GM23338 (cell line): ENCODE measurements around the gene AOC3. TPM values are rescaled to one million over a fixed set of nuclear protein-coding genes. Genes with fewer than 3 reads are reported as not detected.

ENCODE experiments used
- ATAC-seq: fragments of 200-7000 bp; cut with Tn5 transposase; 3 replicates; pipeline ENCODE4 v1.9.1; 2020
- DNase-seq: peaks from one replicate; pipeline ENCODE4 v3.0.0-alpha.2; 2015; ENCODE audit warnings: low spot score
- H2AFZ ChIP-seq: fragments of 200-600 bp; sonication (generic); 2 replicates; pipeline ENCODE4 v1.8.0; 2016; ENCODE audit warnings: antibody characterized with exemption, mild to moderate bottlenecking, moderate library complexity
- H3F3A ChIP-seq: fragments of 200-600 bp; sonication (generic); replicated peaks from 2 replicates; pipeline ENCODE4 v1.8.0; 2017; ENCODE audit warnings: antibody characterized with exemption, mixed run types, low read depth
- H3K27ac ChIP-seq: fragments of 200-600 bp; sonication (generic); 2 replicates; pipeline ENCODE4 v1.6.1; 2016; ENCODE audit warnings: low read depth
- H3K27me3 ChIP-seq: fragments of 200-600 bp; sonication (generic); 2 replicates; pipeline ENCODE4 v1.8.0; 2016; ENCODE audit warnings: mild to moderate bottlenecking, mixed run types, moderate library complexity; ENCODE audit not compliant: insufficient read depth
- H3K36me3 ChIP-seq: fragments of 200-600 bp; sonication (generic); 2 replicates; pipeline ENCODE4 v1.8.0; 2016; ENCODE audit warnings: mild to moderate bottlenecking; ENCODE audit not compliant: insufficient read depth
- H3K4me1 ChIP-seq: fragments of 200-600 bp; sonication (generic); 2 replicates; pipeline ENCODE4 v1.8.0; 2016; ENCODE audit warnings: mild to moderate bottlenecking, moderate library complexity; ENCODE audit not compliant: insufficient read depth
- H3K4me2 ChIP-seq: fragments of 200-600 bp; sonication (generic); 2 replicates; pipeline ENCODE4 v1.7.1; 2017; ENCODE audit warnings: mixed run types
- H3K4me3 ChIP-seq: fragments of 200-600 bp; sonication (generic); 2 replicates; pipeline ENCODE4 v1.6.1; 2016; ENCODE audit warnings: mixed run types
- H3K79me2 ChIP-seq: fragments of 200-600 bp; sonication (generic); replicated peaks from 2 replicates; pipeline ENCODE4 v1.8.0; 2017; ENCODE audit warnings: mild to moderate bottlenecking; ENCODE audit not compliant: insufficient read depth
- H3K9me2 ChIP-seq: fragments of 200-600 bp; sonication (generic); 2 replicates; pipeline ENCODE4 v1.8.0; 2017; ENCODE audit not compliant: insufficient read depth
- H4K20me1 ChIP-seq: fragments of 200-600 bp; sonication (generic); replicated peaks from 2 replicates; pipeline ENCODE4 v1.8.0; 2017; ENCODE audit warnings: mild to moderate bottlenecking; ENCODE audit not compliant: insufficient read depth
- H3K27ac Mint-ChIP-seq: 2 replicates; pipeline ENCODE4 v1.8.0; 2020; ENCODE audit warnings: inconsistent platforms, mild to moderate bottlenecking, moderate library complexity, mixed read lengths
- H3K27me3 Mint-ChIP-seq: 3 replicates; pipeline ENCODE4 v1.8.0; 2022; ENCODE audit warnings: low read depth, mild to moderate bottlenecking, moderate library complexity, mixed read lengths, inconsistent platforms; ENCODE audit not compliant: insufficient read depth, poor library complexity
- H3K36me3 Mint-ChIP-seq: 3 replicates; pipeline ENCODE4 v1.8.0; 2021; ENCODE audit warnings: low read depth, mild to moderate bottlenecking, inconsistent platforms, moderate library complexity, mixed read lengths
- H3K4me1 Mint-ChIP-seq: 3 replicates; pipeline ENCODE4 v1.8.0; 2020; ENCODE audit warnings: mild to moderate bottlenecking, inconsistent platforms, mixed read lengths
- H3K4me3 Mint-ChIP-seq: 3 replicates; pipeline ENCODE4 v1.8.0; 2021; ENCODE audit warnings: moderate library complexity, mild to moderate bottlenecking, inconsistent platforms, mixed read lengths
- H3K9me3 Mint-ChIP-seq: 3 replicates; pipeline ENCODE4 v1.8.0; 2020; ENCODE audit warnings: moderate library complexity, mild to moderate bottlenecking, inconsistent platforms, mixed read lengths
- CREB1 ChIP-seq: fragments of 250-450 bp; sonication (Bioruptor Pico); IDR thresholded peaks from 2 replicates; pipeline ENCODE4 v1.5.0; 2020; ENCODE audit warnings: low read depth, mild to moderate bottlenecking, moderate library complexity
- EZH2 ChIP-seq: fragments of 200-600 bp; sonication (generic); IDR thresholded peaks from one replicate; pipeline ENCODE4 v1.8.0; 2017; ENCODE audit warnings: antibody characterized with exemption, mild to moderate bottlenecking, low read depth; ENCODE audit not compliant: unreplicated experiment
- EZH2phosphoT487 ChIP-seq: fragments of 200-600 bp; sonication (generic); IDR thresholded peaks from one replicate; pipeline ENCODE4 v1.8.1; 2018; ENCODE audit warnings: antibody characterized with exemption; ENCODE audit not compliant: unreplicated experiment
- JUNB ChIP-seq: IDR thresholded peaks from one replicate; pipeline ENCODE4 v1.6.1; 2016; ENCODE audit warnings: antibody characterized with exemption; ENCODE audit not compliant: unreplicated experiment
- NANOG ChIP-seq: IDR thresholded peaks from 2 replicates; pipeline ENCODE4 v1.6.1; 2016; ENCODE audit warnings: antibody characterized with exemption, borderline replicate concordance
- POLR2AphosphoS5 ChIP-seq: IDR thresholded peaks from 2 replicates; pipeline ENCODE4 v1.6.1; 2016; ENCODE audit warnings: antibody characterized with exemption, low read depth
- STAT1 ChIP-seq: IDR thresholded peaks from one replicate; pipeline ENCODE4 v1.6.1; 2016; ENCODE audit warnings: antibody characterized with exemption; ENCODE audit not compliant: unreplicated experiment
- ZNF114 ChIP-seq: fragments of 250-450 bp; sonication (Bioruptor Pico); IDR thresholded peaks from 2 replicates; pipeline ENCODE4 v1.5.0; 2020; ENCODE audit warnings: mild to moderate bottlenecking, moderate library complexity
- ZNF331 ChIP-seq: fragments of 250-450 bp; sonication (Bioruptor Pico); IDR thresholded peaks from 2 replicates; pipeline ENCODE4 v1.5.0; 2020; ENCODE audit warnings: low read depth, mild to moderate bottlenecking, moderate library complexity
- polyA plus RNA-seq: library from polyadenylated mRNA; unstranded; fragments of >200 nt; fragmentation: Nextera tagmentation; extraction: Ambion mirVana; gene quantifications from 2 replicates; pipeline ENCODE4 v1.2.1, GENCODE V29; 2016
- total RNA-seq: library from RNA; depleted of rRNA; stranded (reverse); fragments of >200 nt; shearing (Covaris generic); gene quantifications from 2 replicates; pipeline ENCODE4 v1.2.3, GENCODE V29; 2014
- TF ChIP-seq, protein P1 (sequence below): IDR thresholded peaks from one replicate; pipeline ENCODE4 v1.6.1; 2018; ENCODE audit warnings: antibody characterized with exemption; ENCODE audit not compliant: unreplicated experiment
- TF ChIP-seq, protein P2 (sequence below): fragments of 250-450 bp; sonication (Bioruptor Pico); IDR thresholded peaks from 2 replicates; pipeline ENCODE4 v1.5.0; 2020; ENCODE audit warnings: mild to moderate bottlenecking, moderate library complexity
- TF ChIP-seq, protein P3 (sequence below): IDR thresholded peaks from 2 replicates; pipeline ENCODE4 v1.6.1; 2016; ENCODE audit warnings: antibody characterized with exemption

The AOC3 gene
- total and polyA plus RNA-seq, 2 experiments from 2014 or later, result 1.4 to 1.7 TPM

DNA sequence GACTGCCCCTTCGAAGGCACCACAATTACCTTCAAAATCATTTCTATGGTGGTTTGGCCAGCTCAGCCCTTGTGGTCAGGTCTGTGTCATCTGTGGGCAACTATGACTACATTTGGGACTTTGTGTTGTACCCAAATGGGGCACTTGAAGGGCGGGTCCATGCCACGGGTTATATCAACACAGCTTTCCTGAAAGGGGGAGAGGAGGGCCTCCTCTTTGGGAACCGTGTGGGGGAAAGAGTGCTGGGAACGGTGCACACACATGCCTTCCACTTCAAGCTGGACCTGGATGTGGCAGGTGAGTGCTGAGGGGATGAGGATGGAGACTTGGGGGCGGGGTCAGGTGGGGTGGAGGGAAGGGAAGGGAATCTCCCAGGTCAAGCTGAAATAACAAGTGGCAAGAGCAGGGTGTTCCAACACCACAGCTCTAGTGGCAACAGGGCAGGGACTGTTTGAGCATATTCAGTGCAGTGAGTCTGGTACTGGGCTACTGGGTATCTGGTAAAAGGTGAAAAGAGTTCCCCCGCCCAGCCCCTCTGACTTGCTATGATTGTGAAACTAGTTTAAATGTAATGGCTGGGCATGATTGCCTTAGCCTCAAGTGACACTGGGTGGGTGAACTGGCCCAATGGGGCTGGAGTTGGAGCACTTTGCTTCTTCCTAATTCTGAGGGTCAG lies 4.9 kb upstream of the AOC3 start (continued):
- TF ChIP-seq, protein P1, sequence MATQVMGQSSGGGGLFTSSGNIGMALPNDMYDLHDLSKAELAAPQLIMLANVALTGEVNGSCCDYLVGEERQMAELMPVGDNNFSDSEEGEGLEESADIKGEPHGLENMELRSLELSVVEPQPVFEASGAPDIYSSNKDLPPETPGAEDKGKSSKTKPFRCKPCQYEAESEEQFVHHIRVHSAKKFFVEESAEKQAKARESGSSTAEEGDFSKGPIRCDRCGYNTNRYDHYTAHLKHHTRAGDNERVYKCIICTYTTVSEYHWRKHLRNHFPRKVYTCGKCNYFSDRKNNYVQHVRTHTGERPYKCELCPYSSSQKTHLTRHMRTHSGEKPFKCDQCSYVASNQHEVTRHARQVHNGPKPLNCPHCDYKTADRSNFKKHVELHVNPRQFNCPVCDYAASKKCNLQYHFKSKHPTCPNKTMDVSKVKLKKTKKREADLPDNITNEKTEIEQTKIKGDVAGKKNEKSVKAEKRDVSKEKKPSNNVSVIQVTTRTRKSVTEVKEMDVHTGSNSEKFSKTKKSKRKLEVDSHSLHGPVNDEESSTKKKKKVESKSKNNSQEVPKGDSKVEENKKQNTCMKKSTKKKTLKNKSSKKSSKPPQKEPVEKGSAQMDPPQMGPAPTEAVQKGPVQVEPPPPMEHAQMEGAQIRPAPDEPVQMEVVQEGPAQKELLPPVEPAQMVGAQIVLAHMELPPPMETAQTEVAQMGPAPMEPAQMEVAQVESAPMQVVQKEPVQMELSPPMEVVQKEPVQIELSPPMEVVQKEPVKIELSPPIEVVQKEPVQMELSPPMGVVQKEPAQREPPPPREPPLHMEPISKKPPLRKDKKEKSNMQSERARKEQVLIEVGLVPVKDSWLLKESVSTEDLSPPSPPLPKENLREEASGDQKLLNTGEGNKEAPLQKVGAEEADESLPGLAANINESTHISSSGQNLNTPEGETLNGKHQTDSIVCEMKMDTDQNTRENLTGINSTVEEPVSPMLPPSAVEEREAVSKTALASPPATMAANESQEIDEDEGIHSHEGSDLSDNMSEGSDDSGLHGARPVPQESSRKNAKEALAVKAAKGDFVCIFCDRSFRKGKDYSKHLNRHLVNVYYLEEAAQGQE, result no peak
- TF ChIP-seq JUNB (no peak), CREB1 (CRISPR knock-in tag) (no peak), ZNF114 (no peak)

DNA sequence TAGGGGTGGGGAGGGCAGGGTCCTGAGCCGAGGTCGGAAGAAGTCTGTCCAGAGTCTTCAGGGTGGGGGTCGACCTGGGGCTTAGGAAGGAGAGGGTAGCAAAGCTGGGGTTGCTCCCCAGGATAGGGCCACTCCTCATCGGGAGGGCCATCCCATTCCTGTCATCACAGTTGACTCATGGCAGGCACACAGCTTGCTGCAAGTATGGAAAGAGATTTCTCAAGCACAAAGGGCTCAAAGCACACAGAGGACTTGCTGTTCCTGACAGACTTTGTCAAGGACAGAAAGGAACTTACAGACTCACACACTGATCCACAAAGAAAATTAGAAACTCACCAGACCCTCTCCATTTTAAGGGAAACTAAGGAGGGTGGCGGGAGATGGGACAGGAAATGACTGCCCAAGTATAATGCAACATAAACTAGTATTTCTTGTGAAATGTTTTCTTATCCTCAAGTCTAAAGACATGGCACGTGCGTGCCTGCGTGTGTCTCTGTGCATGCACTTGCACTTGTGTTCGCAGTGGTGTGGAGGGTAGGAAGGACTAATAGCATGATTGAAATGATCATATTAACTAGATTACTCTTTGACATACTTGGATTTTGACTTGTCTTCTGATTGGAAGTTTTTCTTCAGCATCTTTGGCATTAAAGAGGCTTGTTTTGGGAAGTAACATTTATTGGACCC lies 4.3 kb upstream of the AOC3 start:
- Histone ChIP-seq H3K27ac (no peak overlapping the region; the same call in 1 of the 2 replicates), H3K79me2 (no peaks in the 10 kb centered on the region), H3F3A (0 out of 2 replicates have a peak, but pooled peaks cover 16% of the 10 kb centered on the region), H3K9me2 (no peaks in the 10 kb centered on the region), H3K4me3 (no peak overlapping the region), H3K36me3 (peaks cover 21% of the 10 kb centered on the region), H3K27me3 (no peaks in the 10 kb centered on the region), H4K20me1 (peaks cover 7% of the 10 kb centered on the region; the same call in 1 of the 2 replicates), H2AFZ (no peak overlapping the region), H3K4me2 (no peak overlapping the region), H3K4me1 (no peaks in the 10 kb centered on the region)
- ATAC-seq (no peak; the same call in 2 of the 3 replicates), DNase-seq (no peak)
- Mint-ChIP-seq H3K4me1 (peaks cover 5% of the 10 kb centered on the region; the same call in 2 of the 3 replicates), H3K4me3 (no peak overlapping the region), H3K9me3 (no peaks in the 10 kb centered on the region; the same call in 2 of the 3 replicates), H3K27ac (no peak overlapping the region), H3K36me3 (peaks cover 46% of the 10 kb centered on the region), H3K27me3 (peaks cover 4% of the 10 kb centered on the region)
- no peak for TF ChIP-seq STAT1
- no peak; the same call in 1 of the 2 replicates for TF ChIP-seq POLR2AphosphoS5
- TF ChIP-seq, protein P2, sequence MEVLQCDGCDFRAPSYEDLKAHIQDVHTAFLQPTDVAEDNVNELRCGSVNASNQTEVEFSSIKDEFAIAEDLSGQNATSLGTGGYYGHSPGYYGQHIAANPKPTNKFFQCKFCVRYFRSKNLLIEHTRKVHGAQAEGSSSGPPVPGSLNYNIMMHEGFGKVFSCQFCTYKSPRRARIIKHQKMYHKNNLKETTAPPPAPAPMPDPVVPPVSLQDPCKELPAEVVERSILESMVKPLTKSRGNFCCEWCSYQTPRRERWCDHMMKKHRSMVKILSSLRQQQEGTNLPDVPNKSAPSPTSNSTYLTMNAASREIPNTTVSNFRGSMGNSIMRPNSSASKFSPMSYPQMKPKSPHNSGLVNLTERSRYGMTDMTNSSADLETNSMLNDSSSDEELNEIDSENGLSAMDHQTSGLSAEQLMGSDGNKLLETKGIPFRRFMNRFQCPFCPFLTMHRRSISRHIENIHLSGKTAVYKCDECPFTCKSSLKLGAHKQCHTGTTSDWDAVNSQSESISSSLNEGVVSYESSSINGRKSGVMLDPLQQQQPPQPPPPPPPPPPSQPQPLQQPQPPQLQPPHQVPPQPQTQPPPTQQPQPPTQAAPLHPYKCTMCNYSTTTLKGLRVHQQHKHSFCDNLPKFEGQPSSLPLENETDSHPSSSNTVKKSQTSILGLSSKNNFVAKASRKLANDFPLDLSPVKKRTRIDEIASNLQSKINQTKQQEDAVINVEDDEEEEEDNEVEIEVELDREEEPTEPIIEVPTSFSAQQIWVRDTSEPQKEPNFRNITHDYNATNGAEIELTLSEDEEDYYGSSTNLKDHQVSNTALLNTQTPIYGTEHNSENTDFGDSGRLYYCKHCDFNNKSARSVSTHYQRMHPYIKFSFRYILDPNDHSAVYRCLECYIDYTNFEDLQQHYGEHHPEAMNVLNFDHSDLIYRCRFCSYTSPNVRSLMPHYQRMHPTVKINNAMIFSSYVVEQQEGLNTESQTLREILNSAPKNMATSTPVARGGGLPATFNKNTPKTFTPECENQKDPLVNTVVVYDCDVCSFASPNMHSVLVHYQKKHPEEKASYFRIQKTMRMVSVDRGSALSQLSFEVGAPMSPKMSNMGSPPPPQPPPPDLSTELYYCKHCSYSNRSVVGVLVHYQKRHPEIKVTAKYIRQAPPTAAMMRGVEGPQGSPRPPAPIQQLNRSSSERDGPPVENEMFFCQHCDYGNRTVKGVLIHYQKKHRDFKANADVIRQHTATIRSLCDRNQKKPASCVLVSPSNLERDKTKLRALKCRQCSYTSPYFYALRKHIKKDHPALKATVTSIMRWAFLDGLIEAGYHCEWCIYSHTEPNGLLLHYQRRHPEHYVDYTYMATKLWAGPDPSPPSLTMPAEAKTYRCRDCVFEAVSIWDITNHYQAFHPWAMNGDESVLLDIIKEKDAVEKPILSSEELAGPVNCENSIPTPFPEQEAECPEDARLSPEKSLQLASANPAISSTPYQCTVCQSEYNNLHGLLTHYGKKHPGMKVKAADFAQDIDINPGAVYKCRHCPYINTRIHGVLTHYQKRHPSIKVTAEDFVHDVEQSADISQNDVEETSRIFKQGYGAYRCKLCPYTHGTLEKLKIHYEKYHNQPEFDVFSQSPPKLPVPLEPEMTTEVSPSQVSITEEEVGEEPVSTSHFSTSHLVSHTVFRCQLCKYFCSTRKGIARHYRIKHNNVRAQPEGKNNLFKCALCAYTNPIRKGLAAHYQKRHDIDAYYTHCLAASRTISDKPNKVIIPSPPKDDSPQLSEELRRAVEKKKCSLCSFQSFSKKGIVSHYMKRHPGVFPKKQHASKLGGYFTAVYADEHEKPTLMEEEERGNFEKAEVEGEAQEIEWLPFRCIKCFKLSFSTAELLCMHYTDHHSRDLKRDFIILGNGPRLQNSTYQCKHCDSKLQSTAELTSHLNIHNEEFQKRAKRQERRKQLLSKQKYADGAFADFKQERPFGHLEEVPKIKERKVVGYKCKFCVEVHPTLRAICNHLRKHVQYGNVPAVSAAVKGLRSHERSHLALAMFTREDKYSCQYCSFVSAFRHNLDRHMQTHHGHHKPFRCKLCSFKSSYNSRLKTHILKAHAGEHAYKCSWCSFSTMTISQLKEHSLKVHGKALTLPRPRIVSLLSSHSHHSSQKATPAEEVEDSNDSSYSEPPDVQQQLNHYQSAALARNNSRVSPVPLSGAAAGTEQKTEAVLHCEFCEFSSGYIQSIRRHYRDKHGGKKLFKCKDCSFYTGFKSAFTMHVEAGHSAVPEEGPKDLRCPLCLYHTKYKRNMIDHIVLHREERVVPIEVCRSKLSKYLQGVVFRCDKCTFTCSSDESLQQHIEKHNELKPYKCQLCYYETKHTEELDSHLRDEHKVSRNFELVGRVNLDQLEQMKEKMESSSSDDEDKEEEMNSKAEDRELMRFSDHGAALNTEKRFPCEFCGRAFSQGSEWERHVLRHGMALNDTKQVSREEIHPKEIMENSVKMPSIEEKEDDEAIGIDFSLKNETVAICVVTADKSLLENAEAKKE, result no peak
- TF ChIP-seq, protein P3, sequence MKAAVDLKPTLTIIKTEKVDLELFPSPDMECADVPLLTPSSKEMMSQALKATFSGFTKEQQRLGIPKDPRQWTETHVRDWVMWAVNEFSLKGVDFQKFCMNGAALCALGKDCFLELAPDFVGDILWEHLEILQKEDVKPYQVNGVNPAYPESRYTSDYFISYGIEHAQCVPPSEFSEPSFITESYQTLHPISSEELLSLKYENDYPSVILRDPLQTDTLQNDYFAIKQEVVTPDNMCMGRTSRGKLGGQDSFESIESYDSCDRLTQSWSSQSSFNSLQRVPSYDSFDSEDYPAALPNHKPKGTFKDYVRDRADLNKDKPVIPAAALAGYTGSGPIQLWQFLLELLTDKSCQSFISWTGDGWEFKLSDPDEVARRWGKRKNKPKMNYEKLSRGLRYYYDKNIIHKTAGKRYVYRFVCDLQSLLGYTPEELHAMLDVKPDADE, result no peak
- TF ChIP-seq EZH2phosphoT487, result no peak
- no peak for TF ChIP-seq ZNF114
- TF ChIP-seq EZH2, result no peak
- TF ChIP-seq ZNF331 (CRISPR knock-in tag), result no peak
- no peak for TF ChIP-seq NANOG
- TF ChIP-seq CREB1 (CRISPR knock-in tag), result no peak
- TF ChIP-seq JUNB, result no peak
